Hematopoietic multipotent progenitor cell treated with erythropoietin and hydrocortisone succinate and interleukin-3 and kit ligand, for 8 days (in vitro differentiated cells): ENCODE measurements around the gene JARID2.

Source experiments
- DNase-seq: peaks from one replicate; pipeline ENCODE4 v3.0.0-alpha.2; 2015

Gene JARID2

GRCh38 chr6:15245361-15246216, at the start of gene JARID2:
JARID2 (plus strand) TSS chr6:15246069; CDS start chr6:15246540, 471 bp downstream.
- DNase-seq, result peak; percentile 98

GRCh38 chr6:15200087-15200486, 45.8 kb upstream of the JARID2 start:
- DNase-seq, result no peak

- DNase-seq, result no peak
Measured at GRCh38 chr6:15205321-15205720, 40.5 kb upstream of the JARID2 start.

GRCh38 chr6:15206887-15207286, 39.0 kb upstream of the JARID2 start:
- DNase-seq, result no peak

GRCh38 chr6:15207923-15208322, 37.9 kb upstream of the JARID2 start:
- no peak for DNase-seq

GRCh38 chr6:15213838-15214400, 31.9 kb upstream of the JARID2 start:
- no peak for DNase-seq

- DNase-seq, result no peak
Measured at GRCh38 chr6:15218401-15218800, 27.5 kb upstream of the JARID2 start.

GRCh38 chr6:15220062-15220461, 25.8 kb upstream of the JARID2 start:
- no peak for DNase-seq

GRCh38 chr6:15227827-15228318, 18.0 kb upstream of the JARID2 start:
- no peak for DNase-seq

- no peak for DNase-seq
Measured at GRCh38 chr6:15230827-15231226, 15.0 kb upstream of the JARID2 start.

GRCh38 chr6:15232836-15233510, 12.9 kb upstream of the JARID2 start:
- DNase-seq, result no peak

- no peak for DNase-seq
Measured at GRCh38 chr6:15234068-15234758, 11.7 kb upstream of the JARID2 start.

GRCh38 chr6:15239616-15240364, 6.1 kb upstream of the JARID2 start:
- DNase-seq, result no peak

GRCh38 chr6:15242503-15242902, 3.4 kb upstream of the JARID2 start:
- no peak for DNase-seq

GRCh38 chr6:15242937-15243614, 2.8 kb upstream of the JARID2 start:
- no peak for DNase-seq

GRCh38 chr6:15243910-15244619, 1.8 kb upstream of the JARID2 start:
- DNase-seq, result no peak

- peak; percentile 75 for DNase-seq
Measured at GRCh38 chr6:15244620-15245360, 1.1 kb upstream of the JARID2 start.

GRCh38 chr6:15246217-15246665, 372 bp downstream of the JARID2 start:
- DNase-seq, result no peak

GRCh38 chr6:15246666-15247499, 1.0 kb downstream of the JARID2 start:
- peak; percentile 52 for DNase-seq
